BJ (cell line): Measurements from ENCODE around the gene CMSS1. TPM values are rescaled to one million over a fixed set of nuclear protein-coding genes. Genes with fewer than 3 reads are reported as not detected.
A peak's percentile ranks its signal among the peaks of the same experiment; 100 is the strongest.

Experiments used
- CTCF ChIA-PET: fragments of 350-600 bp; formaldehyde crosslinking; extraction: SDS; loops from one replicate; lab custom pipeline; 2021; ENCODE audit warnings: antibody characterized with exemption, inconsistent platforms; lab: Yijun Ruan, JAX
- POLR2A ChIA-PET: fragments of 300-600 bp; sonication (Branson Sonifier 250); formaldehyde crosslinking; extraction: SDS; loops from one replicate; lab custom pipeline; 2021; ENCODE audit warnings: antibody characterized with exemption; lab: Charles Lee
- DNase-seq: peaks from one replicate; pipeline ENCODE4 v3.0.0-alpha.2; 2011; ENCODE audit warnings: low read depth
- H3K27me3 ChIP-seq: 2 replicates; pipeline ENCODE4 v1.6.0; 2011; ENCODE audit warnings: low read length; ENCODE audit not compliant: control insufficient read depth, insufficient read depth
- H3K36me3 ChIP-seq: 2 replicates; pipeline ENCODE4 v1.5.1; 2011; ENCODE audit warnings: low read length; ENCODE audit not compliant: control insufficient read depth, insufficient read depth
- H3K4me3 ChIP-seq: 2 replicates; pipeline ENCODE4 v1.5.1; 2011; ENCODE audit warnings: low read depth, mild to moderate bottlenecking, control low read depth, low read length
- CTCF ChIP-seq: IDR thresholded peaks from 2 replicates; pipeline ENCODE4 v1.5.1; 2011; ENCODE audit warnings: low read depth, mild to moderate bottlenecking, control low read depth, inconsistent platforms, low read length, moderate library complexity; ENCODE audit not compliant: insufficient read depth
- polyA plus RNA-seq: library from polyadenylated mRNA; depleted of rRNA; stranded (reverse); fragments of >200 nt; gene quantifications from 2 replicates; pipeline ENCODE4 v1.2.3, GENCODE V29; 2011

CMSS1 gene
- polyA plus RNA-seq, 1 experiment: 6.7 TPM

- TF ChIP-seq CTCF: no peak
- Histone ChIP-seq H3K36me3 (no peaks in the 10 kb centered on the region), H3K27me3 (no peaks in the 10 kb centered on the region), H3K4me3 (no peak overlapping the region)
- ChIA-PET POLR2A (interaction anchor here (0.6 to 1.2 kb wide), 2 partner anchors 8 to 181 kb away, joined by 3 read pairs; no protein-coding TSS in a partner anchor), CTCF (interaction anchor here (1.1 to 5.6 kb wide), 5 partner anchors 16 to 181 kb away, joined by 3 to 38 read pairs (median 7); no protein-coding TSS in a partner anchor)
- DNase-seq: no peak
These were observed 255.5 kb downstream of the CMSS1 start for GRCh38 chr3:100073049-100073713.

- Histone ChIP-seq H3K36me3 (no peaks in the 10 kb centered on the region), H3K27me3 (no peaks in the 10 kb centered on the region), H3K4me3 (no peak overlapping the region)
- ChIA-PET CTCF (interaction anchor here (0.7 to 1.6 kb wide), 7 partner anchors 11 to 180 kb away, joined by 3 to 9 read pairs (median 5); no protein-coding TSS in a partner anchor), POLR2A (interaction anchor here (0.6 to 1.2 kb wide), 2 partner anchors 9 to 180 kb away, joined by 3 read pairs; no protein-coding TSS in a partner anchor)
- DNase-seq: peak; percentile 81
- no peak for TF ChIP-seq CTCF
These were observed 256.1 kb downstream of the CMSS1 start for GRCh38 chr3:100073714-100074307.

- Histone ChIP-seq H3K36me3 (no peaks in the 10 kb centered on the region), H3K4me3 (no peak overlapping the region), H3K27me3 (no peaks in the 10 kb centered on the region)
- POLR2A ChIA-PET: interaction anchor here (0.9 kb wide), 1 partner anchor 10 kb away, joined by 3 read pairs; no protein-coding TSS in a partner anchor
- CTCF ChIA-PET: interaction anchor here (1.2 to 1.4 kb wide), 3 partner anchors 13 to 244 kb away, joined by 3 to 4 read pairs (median 4); no protein-coding TSS in a partner anchor
- no peak for TF ChIP-seq CTCF
- no peak for DNase-seq
These were observed 257.5 kb downstream of the CMSS1 start for GRCh38 chr3:100075196-100075595.

- no peak for DNase-seq
- Histone ChIP-seq H3K4me3 (no peak overlapping the region), H3K27me3 (no peaks in the 10 kb centered on the region), H3K36me3 (no peaks in the 10 kb centered on the region)
- ChIA-PET CTCF (interaction anchor here (0.6 to 1.4 kb wide), 6 partner anchors 12 to 244 kb away, joined by 3 to 4 read pairs (median 4); no protein-coding TSS in a partner anchor), POLR2A (interaction anchor here (0.9 kb wide), 1 partner anchor 9 kb away, joined by 3 read pairs; no protein-coding TSS in a partner anchor)
- TF ChIP-seq CTCF: no peak
These were observed 258.4 kb downstream of the CMSS1 start for GRCh38 chr3:100075851-100076730.
